Cardiac muscle cell (in vitro differentiated cells and primary cell): ENCODE results near the gene WDR75. TPM values are rescaled to one million over a fixed set of nuclear protein-coding genes. Genes with fewer than 3 reads are reported as not detected.

Experiments used
- DNase-seq, 2 donors: peaks; one replicate each; pipeline versions ENCODE4 v3.0.0 to v3.0.0-alpha.2; 2010 to 2017; ENCODE audit warnings: low read depth in 1 of 2, low spot score in 1 of 2
- H3K27ac ChIP-seq: fragments of 200-600 bp; sonication (generic); 2 replicates; pipeline ENCODE4 v1.5.1; 2016
- H3K27me3 ChIP-seq: fragments of 200-600 bp; sonication (generic); 2 replicates; pipeline ENCODE4 v1.6.0; 2016; ENCODE audit warnings: control low read depth
- H3K36me3 ChIP-seq: fragments of 200-600 bp; sonication (generic); 2 replicates; pipeline ENCODE4 v1.5.1; 2016; ENCODE audit warnings: control low read depth
- H3K4me1 ChIP-seq: fragments of 200-600 bp; sonication (generic); 2 replicates; pipeline ENCODE4 v1.8.1; 2017; ENCODE audit warnings: low read depth, mild to moderate bottlenecking, mixed run types
- H3K4me3 ChIP-seq: fragments of 200-600 bp; sonication (generic); 2 replicates; pipeline ENCODE4 v1.5.1; 2016; ENCODE audit warnings: mild to moderate bottlenecking
- H3K9me3 ChIP-seq: fragments of 200-600 bp; sonication (generic); 2 replicates; pipeline ENCODE4 v1.5.1; 2017; ENCODE audit warnings: low read depth, mild to moderate bottlenecking, control low read depth
- CTCF ChIP-seq: IDR thresholded peaks from 2 replicates; pipeline ENCODE4 v1.5.1; 2012; ENCODE audit warnings: low read depth, mild to moderate bottlenecking, low read length
- polyA plus RNA-seq: library from polyadenylated mRNA; unstranded; fragments of >200 nt; fragmentation: Nextera tagmentation; extraction: Ambion mirVana; gene quantifications from 2 replicates; pipeline ENCODE4 v1.2.1, GENCODE V29; 2016
- total RNA-seq: library from RNA; depleted of rRNA; stranded (reverse); fragments of >200 nt; gene quantifications from 2 replicates; pipeline ENCODE4 v1.2.3, GENCODE V29; 2016

Gene WDR75
- total RNA-seq (14.0 and 23.4 TPM in 2 replicates), polyA plus RNA-seq (22.3 and 38.8 TPM in 2 replicates)

GRCh38 chr2:189440947-189441708 is at the start of gene WDR75:
WDR75 (plus strand) TSS chr2:189441474; CDS start chr2:189441493, 19 bp downstream.
- H3K36me3 ChIP-seq = no peaks in the 10 kb centered on the region
- peak; percentile 3 for TF ChIP-seq CTCF
- H3K27me3 ChIP-seq = no peaks in the 10 kb centered on the region
- H3K4me1 ChIP-seq = no peaks in the 10 kb centered on the region
- H3K9me3 ChIP-seq = no peaks in the 10 kb centered on the region
- DNase-seq = peak; percentile 95 to 96
- peak within 1 kb of the TSS; percentile 69 for H3K4me3 ChIP-seq
- H3K27ac ChIP-seq = peak within 1 kb of the TSS; percentile 89

- peak in 1 of 2 donors; percentile 90 for DNase-seq
- no peaks in the 10 kb centered on the region for H3K9me3 ChIP-seq
- H3K36me3 ChIP-seq = no peaks in the 10 kb centered on the region
- H3K4me3 ChIP-seq = no peak overlapping the region
- H3K27ac ChIP-seq = no peak overlapping the region
- no peaks in the 10 kb centered on the region for H3K4me1 ChIP-seq
- H3K27me3 ChIP-seq = no peaks in the 10 kb centered on the region
- TF ChIP-seq CTCF = no peak
Measured at GRCh38 chr2:189393440-189394111, 47.7 kb upstream of the WDR75 start.

GRCh38 chr2:189394525-189394924 is 46.7 kb upstream of the WDR75 start:
- no peaks in the 10 kb centered on the region for H3K27me3 ChIP-seq
- H3K27ac ChIP-seq = no peak overlapping the region
- H3K4me1 ChIP-seq = no peaks in the 10 kb centered on the region
- no peaks in the 10 kb centered on the region for H3K36me3 ChIP-seq
- H3K4me3 ChIP-seq = no peak overlapping the region
- H3K9me3 ChIP-seq = no peaks in the 10 kb centered on the region
- no peak for DNase-seq
- TF ChIP-seq CTCF = no peak

GRCh38 chr2:189402932-189403331 is 38.3 kb upstream of the WDR75 start:
- Histone ChIP-seq H3K4me1 (no peaks in the 10 kb centered on the region), H3K9me3 (no peaks in the 10 kb centered on the region), H3K27ac (no peak overlapping the region), H3K4me3 (no peak overlapping the region), H3K27me3 (no peaks in the 10 kb centered on the region), H3K36me3 (no peaks in the 10 kb centered on the region)
- no peak for TF ChIP-seq CTCF
- DNase-seq = peak in 1 of 2 donors; percentile 44

GRCh38 chr2:189406586-189407233 is 34.6 kb upstream of the WDR75 start:
- no peaks in the 10 kb centered on the region for H3K4me1 ChIP-seq
- no peaks in the 10 kb centered on the region for H3K36me3 ChIP-seq
- no peak for TF ChIP-seq CTCF
- H3K4me3 ChIP-seq = no peak overlapping the region
- no peak for DNase-seq
- no peak overlapping the region for H3K27ac ChIP-seq
- H3K27me3 ChIP-seq = no peaks in the 10 kb centered on the region
- H3K9me3 ChIP-seq = no peaks in the 10 kb centered on the region
